ENCODE results near the gene NARS2.

The NARS2 gene

DNA sequence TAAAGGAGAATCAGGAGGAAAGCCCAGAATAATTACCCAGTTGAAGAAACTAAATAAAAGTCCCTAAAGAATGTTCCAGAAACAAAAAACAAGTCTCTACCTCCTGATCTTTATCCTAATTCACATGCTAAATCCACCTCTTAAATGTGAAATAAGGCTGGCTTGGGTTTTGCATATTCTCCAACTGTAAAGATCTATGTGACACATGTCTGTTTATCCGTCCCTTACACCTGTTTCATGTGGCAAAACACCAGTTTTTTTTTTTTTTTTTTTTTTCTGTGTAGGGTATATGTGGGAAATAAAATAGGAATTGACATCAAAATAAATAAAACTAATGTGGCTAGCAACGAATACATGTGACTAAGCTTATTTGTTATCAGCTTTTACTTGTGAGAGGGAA, 70.5 kb downstream of the NARS2 start:
- H2AFZ ChIP-seq (ENCODE audit: insufficient read depth, low read length, poor library complexity): no peak overlapping the region
- H4K8ac ChIP-seq (ENCODE audit: low read depth, low read length): no peak overlapping the region
- no peaks in the 10 kb centered on the region for H3K79me2 ChIP-seq (ENCODE audit: control insufficient read depth, insufficient read depth, low read length, poor library complexity)
- no peak overlapping the region for H2AK5ac ChIP-seq (ENCODE audit: low read length)
- H2BK12ac ChIP-seq (ENCODE audit: low read length): no peak overlapping the region
- H3K79me1 ChIP-seq (ENCODE audit: low read length): peaks cover 2% of the 10 kb centered on the region
- H4K91ac ChIP-seq (ENCODE audit: low read depth, low read length): no peak overlapping the region
- H3K23ac ChIP-seq (ENCODE audit: low read length): no peak overlapping the region
- no peak overlapping the region for H3K4me3 ChIP-seq (ENCODE audit: low read depth, low read length)
- no peak overlapping the region for H3K14ac ChIP-seq (ENCODE audit: low read length)
- WGBS (ENCODE audit: extremely low coverage, insufficient coverage, insufficient read length): no CpG with 5 or more reads among the region's 2 CpGs
- H4K12ac ChIP-seq (ENCODE audit: low read depth, low read length): no peak overlapping the region
- H3K18ac ChIP-seq (ENCODE audit: low read length): no peak overlapping the region
- DNase-seq: no peak
- H3K4me1 ChIP-seq (ENCODE audit: control insufficient read depth in 1 of 2, insufficient read depth in 2 of 2, low read length in 2 of 2): no peaks in the 10 kb centered on the region
- no peak overlapping the region for H2BK120ac ChIP-seq (ENCODE audit: insufficient read depth, low read length, poor library complexity)
- H3K4me2 ChIP-seq (ENCODE audit: low read length): no peak overlapping the region
- H3K4ac ChIP-seq (ENCODE audit: low read depth, low read length): no peak overlapping the region
- no peak overlapping the region for H3K27ac ChIP-seq (ENCODE audit: low read depth, low read length)
- peaks cover 2 to 3% of the 10 kb centered on the region in 2 experiments for H3K36me3 ChIP-seq (ENCODE audit: control insufficient read depth in 1 of 2, insufficient read depth in 2 of 2, low read length in 2 of 2)
- H2BK5ac ChIP-seq (ENCODE audit: low read depth, low read length, poor library complexity): no peak overlapping the region
- H3K9me3 ChIP-seq (ENCODE audit: insufficient read depth, low read depth, low read length): no peaks in the 10 kb centered on the region
- H3K9ac ChIP-seq (ENCODE audit: low read length): no peak overlapping the region
- no peaks in the 10 kb centered on the region for H3K27me3 ChIP-seq (ENCODE audit: insufficient read depth, low read length)

DNA sequence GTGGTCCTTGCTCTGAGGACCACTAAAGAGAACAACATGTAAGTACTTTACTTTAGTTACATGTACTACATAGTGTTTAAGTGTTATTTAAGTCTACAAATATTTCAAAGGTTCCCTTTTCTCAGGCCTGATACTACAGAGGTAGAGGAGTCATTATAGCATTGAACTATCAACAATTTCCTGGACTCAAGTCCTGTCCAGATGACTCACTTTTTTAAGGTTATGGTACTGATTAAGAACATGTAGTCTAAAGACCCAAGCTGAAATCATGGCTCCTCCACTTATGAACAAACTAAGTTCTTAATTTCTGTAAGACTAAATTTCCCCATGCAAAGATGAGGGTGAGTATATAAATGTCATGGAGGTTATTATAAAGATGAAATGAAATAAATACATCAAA, 74.7 kb downstream of the NARS2 start:
- no peak overlapping the region for H3K4ac ChIP-seq (ENCODE audit: low read depth, low read length)
- H3K79me2 ChIP-seq (ENCODE audit: control insufficient read depth, insufficient read depth, low read length, poor library complexity): no peaks in the 10 kb centered on the region
- no peak overlapping the region for H3K14ac ChIP-seq (ENCODE audit: low read length)
- no peak overlapping the region for H4K91ac ChIP-seq (ENCODE audit: low read depth, low read length)
- H3K4me2 ChIP-seq (ENCODE audit: low read length): no peak overlapping the region
- H3K27me3 ChIP-seq (ENCODE audit: insufficient read depth, low read length): no peaks in the 10 kb centered on the region
- H4K12ac ChIP-seq (ENCODE audit: low read depth, low read length): no peak overlapping the region
- H2BK5ac ChIP-seq (ENCODE audit: low read depth, low read length, poor library complexity): no peak overlapping the region
- no peak overlapping the region for H2BK120ac ChIP-seq (ENCODE audit: insufficient read depth, low read length, poor library complexity)
- no peaks in the 10 kb centered on the region for H3K9me3 ChIP-seq (ENCODE audit: insufficient read depth, low read depth, low read length)
- H4K8ac ChIP-seq (ENCODE audit: low read depth, low read length): no peak overlapping the region
- H3K36me3 ChIP-seq (ENCODE audit: control insufficient read depth in 1 of 2, insufficient read depth in 2 of 2, low read length in 2 of 2): no peaks in the 10 kb centered on the region
- DNase-seq: no peak
- H2AK5ac ChIP-seq (ENCODE audit: low read length): no peak overlapping the region
- H2AFZ ChIP-seq (ENCODE audit: insufficient read depth, low read length, poor library complexity): no peak overlapping the region
- H3K79me1 ChIP-seq (ENCODE audit: low read length): no peaks in the 10 kb centered on the region
- no peak overlapping the region for H3K27ac ChIP-seq (ENCODE audit: low read depth, low read length)
- H3K18ac ChIP-seq (ENCODE audit: low read length): no peak overlapping the region
- H3K9ac ChIP-seq (ENCODE audit: low read length): no peak overlapping the region
- no peaks in the 10 kb centered on the region for H3K4me1 ChIP-seq (ENCODE audit: control insufficient read depth in 1 of 2, insufficient read depth in 2 of 2, low read length in 2 of 2)
- H3K4me3 ChIP-seq (ENCODE audit: low read depth, low read length): no peak overlapping the region
- H2BK12ac ChIP-seq (ENCODE audit: low read length): no peak overlapping the region
- no peak overlapping the region for H3K23ac ChIP-seq (ENCODE audit: low read length)

DNA sequence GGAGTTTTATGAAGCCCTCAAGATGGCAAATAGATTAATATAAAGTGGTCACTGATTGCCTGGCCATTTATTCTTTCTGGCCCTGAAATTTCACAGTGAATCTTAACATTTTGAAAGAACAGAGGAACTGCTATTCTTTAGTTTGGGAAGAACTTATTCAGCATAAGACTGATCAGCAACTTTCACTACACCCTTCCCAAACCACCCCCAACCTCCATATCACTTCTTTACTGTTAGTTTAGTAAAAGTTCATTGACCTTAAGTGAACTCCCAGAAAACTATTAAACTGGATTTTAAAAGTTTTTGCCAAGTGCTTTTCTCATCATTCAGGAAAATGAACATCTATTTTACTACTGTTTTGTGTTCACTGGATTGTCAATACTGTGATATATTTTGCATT, 77.4 kb downstream of the NARS2 start:
- Histone ChIP-seq H3K27ac (ENCODE audit: low read depth, low read length) (no peak overlapping the region), H2AK5ac (ENCODE audit: low read length) (no peak overlapping the region), H3K27me3 (ENCODE audit: insufficient read depth, low read length) (no peaks in the 10 kb centered on the region), H3K9ac (ENCODE audit: low read length) (no peak overlapping the region), H2BK5ac (ENCODE audit: low read depth, low read length, poor library complexity) (no peak overlapping the region), H3K4me1 (ENCODE audit: control insufficient read depth in 1 of 2, insufficient read depth in 2 of 2, low read length in 2 of 2) (no peaks in the 10 kb centered on the region), H4K12ac (ENCODE audit: low read depth, low read length) (no peak overlapping the region), H3K18ac (ENCODE audit: low read length) (no peak overlapping the region), H4K91ac (ENCODE audit: low read depth, low read length) (no peak overlapping the region), H3K36me3 (ENCODE audit: control insufficient read depth in 1 of 2, insufficient read depth in 2 of 2, low read length in 2 of 2) (no peaks in the 10 kb centered on the region), H3K4me2 (ENCODE audit: low read length) (no peak overlapping the region), H2BK12ac (ENCODE audit: low read length) (no peak overlapping the region), H2AFZ (ENCODE audit: insufficient read depth, low read length, poor library complexity) (no peak overlapping the region), H3K79me1 (ENCODE audit: low read length) (no peaks in the 10 kb centered on the region), H3K4ac (ENCODE audit: low read depth, low read length) (no peak overlapping the region), H4K8ac (ENCODE audit: low read depth, low read length) (no peak overlapping the region), H3K4me3 (ENCODE audit: low read depth, low read length) (no peak overlapping the region), H3K9me3 (ENCODE audit: insufficient read depth, low read depth, low read length) (no peaks in the 10 kb centered on the region), H2BK120ac (ENCODE audit: insufficient read depth, low read length, poor library complexity) (no peak overlapping the region), H3K14ac (ENCODE audit: low read length) (no peak overlapping the region), H3K79me2 (ENCODE audit: control insufficient read depth, insufficient read depth, low read length, poor library complexity) (no peaks in the 10 kb centered on the region), H3K23ac (ENCODE audit: low read length) (no peak overlapping the region)
- no peak for DNase-seq

DNA sequence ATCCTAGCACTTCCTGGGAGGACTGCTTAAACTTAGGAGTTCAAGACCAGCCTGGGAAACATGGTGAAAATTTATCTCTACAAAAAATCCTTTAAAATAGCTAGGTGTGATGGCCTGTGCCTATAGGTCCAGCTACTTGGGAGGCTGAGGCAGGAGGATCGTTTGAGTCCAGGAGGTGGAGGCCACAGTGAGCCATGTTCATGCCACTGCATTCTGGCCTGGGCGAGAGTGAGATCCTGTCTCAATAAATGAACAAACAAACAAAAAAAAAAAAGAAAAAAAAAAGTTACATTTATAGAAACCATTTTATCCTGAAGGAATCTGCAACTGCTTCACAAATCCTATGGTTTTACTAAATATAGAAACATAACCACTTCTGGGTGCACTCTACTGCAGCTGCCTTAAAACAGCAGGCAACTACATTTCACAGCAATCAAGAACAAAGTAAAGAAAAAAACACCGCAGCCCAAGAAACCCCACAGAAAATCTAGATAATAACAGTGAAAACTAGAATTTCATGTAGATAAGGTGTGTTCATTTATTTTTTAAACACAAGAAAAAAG, 81.2 kb downstream of the NARS2 start:
- no peak overlapping the region for H3K27ac ChIP-seq (ENCODE audit: low read depth, low read length)
- H3K14ac ChIP-seq (ENCODE audit: low read length): no peak overlapping the region
- H3K4me1 ChIP-seq (ENCODE audit: control insufficient read depth in 1 of 2, insufficient read depth in 2 of 2, low read length in 2 of 2): no peaks in the 10 kb centered on the region
- DNase-seq: no peak
- no CpG with 5 or more reads among the region's 3 CpGs for WGBS (ENCODE audit: extremely low coverage, insufficient coverage, insufficient read length)
- H3K79me1 ChIP-seq (ENCODE audit: low read length): no peaks in the 10 kb centered on the region
- H3K4me3 ChIP-seq (ENCODE audit: low read depth, low read length): no peak overlapping the region
- no peak overlapping the region for H3K18ac ChIP-seq (ENCODE audit: low read length)
- H3K4ac ChIP-seq (ENCODE audit: low read depth, low read length): no peak overlapping the region
- H3K23ac ChIP-seq (ENCODE audit: low read length): no peak overlapping the region
- no peaks in the 10 kb centered on the region for H3K79me2 ChIP-seq (ENCODE audit: control insufficient read depth, insufficient read depth, low read length, poor library complexity)
- no peak overlapping the region for H2AFZ ChIP-seq (ENCODE audit: insufficient read depth, low read length, poor library complexity)
- no peaks in the 10 kb centered on the region for H3K9me3 ChIP-seq (ENCODE audit: insufficient read depth, low read depth, low read length)
- H4K12ac ChIP-seq (ENCODE audit: low read depth, low read length): no peak overlapping the region
- H3K9ac ChIP-seq (ENCODE audit: low read length): no peak overlapping the region
- no peak overlapping the region for H4K8ac ChIP-seq (ENCODE audit: low read depth, low read length)
- no peak overlapping the region for H2BK5ac ChIP-seq (ENCODE audit: low read depth, low read length, poor library complexity)
- H3K36me3 ChIP-seq (ENCODE audit: control insufficient read depth in 1 of 2, insufficient read depth in 2 of 2, low read length in 2 of 2): no peaks in the 10 kb centered on the region
- no peak overlapping the region for H3K4me2 ChIP-seq (ENCODE audit: low read length)
- H2AK5ac ChIP-seq (ENCODE audit: low read length): no peak overlapping the region
- H2BK12ac ChIP-seq (ENCODE audit: low read length): no peak overlapping the region
- no peak overlapping the region for H4K91ac ChIP-seq (ENCODE audit: low read depth, low read length)
- H2BK120ac ChIP-seq (ENCODE audit: insufficient read depth, low read length, poor library complexity): no peak overlapping the region
- H3K27me3 ChIP-seq (ENCODE audit: insufficient read depth, low read length): no peaks in the 10 kb centered on the region

Data from trophoblast cell (in vitro differentiated cells and primary cell).